HCT116 (cell line): ENCODE results near the gene GNRHR. TPM values are rescaled to one million over a fixed set of nuclear protein-coding genes. Genes with fewer than 3 reads are reported as not detected.

Experiments used
- ATAC-seq: fragments of 200-7000 bp; cut with Tn5 transposase; 2 replicates; pipeline ENCODE4 v1.9.1; 2020; ENCODE audit warnings: mild to moderate bottlenecking, moderate library complexity
- BruUV-seq: library from RNA; stranded (reverse); fragments of 400-500 nt; replicated peaks from 2 replicates; lab custom pipeline; 2021; lab: Mats Ljungman, UMichigan
- CTCF ChIA-PET: fragments of 300-600 bp; sonication (Branson Sonifier 250); formaldehyde crosslinking; loops from one replicate; lab custom pipeline; 2021; ENCODE audit warnings: antibody characterized with exemption; lab: Charles Lee
- POLR2A ChIA-PET: fragments of 300-600, 350-600 bp; sonication (Branson Sonifier 250); formaldehyde crosslinking; loops from one replicate; lab custom pipeline; 2021; ENCODE audit warnings: antibody characterized with exemption; lab: Charles Lee
- RAD21 ChIA-PET, 2 experiments: fragments of 300-600 bp; sonication (Branson Sonifier 250); formaldehyde crosslinking; loops; one replicate each; lab custom pipeline; 2023; ENCODE audit warnings: low total read pairs in 2 of 2; ENCODE audit not compliant: uncharacterized antibody in 2 of 2, unreplicated experiment in 2 of 2, low non-redundant PET in 1 of 2; lab: Charles Lee
- DNase-seq: peaks from one replicate; pipeline ENCODE4 v3.0.0-alpha.2; 2010; ENCODE audit warnings: low read depth, low spot score
- H2AFZ ChIP-seq: fragments of 200-600 bp; shearing (Covaris generic), sonication (generic); 2 replicates; pipeline ENCODE4 v1.6.1; 2017; ENCODE audit warnings: low read depth, mixed run types, mixed read lengths, antibody characterized with exemption, low read length; ENCODE audit not compliant: poor library complexity, severe bottlenecking
- H3K27ac ChIP-seq: 2 replicates; pipeline ENCODE4 v1.5.1; 2012; ENCODE audit warnings: low read depth, low read length
- H3K27me3 ChIP-seq: fragments of 200-600 bp; sonication (generic); 2 replicates; pipeline ENCODE4 v1.6.1; 2016; ENCODE audit warnings: mixed run types, low read length, mixed read lengths; ENCODE audit not compliant: insufficient read depth
- H3K36me3 ChIP-seq, 2 experiments: fragments of 200-500 bp in 1 of 2; fragments of 200-600 bp in 1 of 2; sonication (Bioruptor generic) in 1 of 2; sonication (generic) in 1 of 2; 2 replicates each; pipeline versions ENCODE4 v1.5.1 to v1.6.1; 2014 to 2016; ENCODE audit warnings: low read length in 2 of 2, inconsistent platforms in 1 of 2, mixed read lengths in 1 of 2, mixed run types in 1 of 2; ENCODE audit not compliant: insufficient read depth in 2 of 2, control insufficient read depth in 1 of 2
- H3K4me1 ChIP-seq, 2 experiments: fragments of 200-600 bp in 1 of 2; sonication (generic) in 1 of 2; 2 replicates each; pipeline versions ENCODE4 v1.5.1 to v1.6.1; 2012 to 2017; ENCODE audit warnings: low read length in 2 of 2, inconsistent platforms in 1 of 2, mild to moderate bottlenecking in 1 of 2, mixed read lengths in 1 of 2, mixed run types in 1 of 2, moderate library complexity in 1 of 2; ENCODE audit not compliant: insufficient read depth in 2 of 2, control insufficient read depth in 1 of 2
- H3K4me2 ChIP-seq: fragments of 200-600 bp; sonication (generic); 2 replicates; pipeline ENCODE4 v1.6.1; 2017; ENCODE audit warnings: mixed run types, low read length, mixed read lengths
- H3K4me3 ChIP-seq, 2 experiments: fragments of 200-600 bp in 1 of 2; sonication (generic) in 1 of 2; replicated peaks in 1 of 2; 2 replicates each; pipeline ENCODE4 v1.5.1; 2011 to 2016; ENCODE audit warnings: low read length in 2 of 2, control low read depth in 1 of 2, low read depth in 1 of 2, mild to moderate bottlenecking in 1 of 2, mixed read lengths in 1 of 2, mixed run types in 1 of 2
- H3K79me2 ChIP-seq: fragments of 200-600 bp; sonication (generic); 2 replicates; pipeline ENCODE4 v1.6.1; 2017; ENCODE audit warnings: mild to moderate bottlenecking, mixed run types, low read length, moderate library complexity, mixed read lengths; ENCODE audit not compliant: insufficient read depth
- H3K9ac ChIP-seq: fragments of 200-600 bp; sonication (generic); 2 replicates; pipeline ENCODE4 v1.6.1; 2016; ENCODE audit warnings: low read length, mixed read lengths
- H3K9me2 ChIP-seq: fragments of 200-600 bp; sonication (generic), shearing (Covaris generic); 2 replicates; pipeline ENCODE4 v1.6.1; 2017; ENCODE audit warnings: mixed run types, mild to moderate bottlenecking, moderate library complexity; ENCODE audit not compliant: insufficient read depth
- H3K9me3 ChIP-seq, 2 experiments: fragments of 200-500 bp in 1 of 2; fragments of 200-600 bp in 1 of 2; sonication (Bioruptor generic) in 1 of 2; sonication (generic) in 1 of 2; 2 replicates each; pipeline ENCODE4 v1.6.1; 2014 to 2017; ENCODE audit warnings: low read length in 2 of 2, mixed read lengths in 2 of 2, inconsistent platforms in 1 of 2, low read depth in 1 of 2, mild to moderate bottlenecking in 1 of 2, mixed run types in 1 of 2, moderate library complexity in 1 of 2; ENCODE audit not compliant: control insufficient read depth in 1 of 2, insufficient read depth in 1 of 2
- H4K20me1 ChIP-seq: fragments of 200-600 bp; sonication (generic), shearing (Covaris generic); 2 replicates; pipeline ENCODE4 v1.6.1; 2017; ENCODE audit warnings: mixed run types, mild to moderate bottlenecking, moderate library complexity; ENCODE audit not compliant: insufficient read depth
- ATF3 ChIP-seq: IDR thresholded peaks from 2 replicates; pipeline ENCODE4 v1.6.1; 2012
- CBX3 ChIP-seq: IDR thresholded peaks from 2 replicates; pipeline ENCODE4 v1.6.1; 2012; ENCODE audit warnings: low read depth
- CEBPB ChIP-seq: IDR thresholded peaks from 2 replicates; pipeline ENCODE4 v1.6.1; 2012; ENCODE audit warnings: low read depth
- CTCF ChIP-seq, 3 experiments: fragments of 200-600 bp in 1 of 3; sonication (generic) in 1 of 3; IDR thresholded peaks in 2 of 3; conservative IDR thresholded peaks in 1 of 3; 2 replicates each; pipeline ENCODE4 v1.5.1; 2012 to 2017; ENCODE audit warnings: low read depth in 2 of 3, low read length in 2 of 3, antibody characterized with exemption in 1 of 3, borderline replicate concordance in 1 of 3, control low read depth in 1 of 3, mild to moderate bottlenecking in 1 of 3, mixed read lengths in 1 of 3, mixed run types in 1 of 3, moderate library complexity in 1 of 3; ENCODE audit not compliant: insufficient read depth in 1 of 3
- EGR1 ChIP-seq: IDR thresholded peaks from 2 replicates; pipeline ENCODE4 v1.6.1; 2012; ENCODE audit warnings: low read depth
- ELF1 ChIP-seq: IDR thresholded peaks from 2 replicates; pipeline ENCODE4 v1.6.1; 2012; ENCODE audit warnings: low read depth, borderline replicate concordance
- EZH2 ChIP-seq: fragments of 200-600 bp; sonication (generic); IDR thresholded peaks from 2 replicates; pipeline ENCODE4 v1.6.1; 2017; ENCODE audit warnings: antibody characterized with exemption, mixed run types
- EZH2phosphoT487 ChIP-seq: fragments of 200-600 bp; IDR thresholded peaks from 2 replicates; pipeline ENCODE4 v1.6.1; 2018; ENCODE audit warnings: antibody characterized with exemption, borderline replicate concordance
- JUND ChIP-seq: IDR thresholded peaks from 2 replicates; pipeline ENCODE4 v1.6.1; 2012
- POLR2A ChIP-seq: IDR thresholded peaks from 2 replicates; pipeline ENCODE4 v1.7.0; 2011; ENCODE audit warnings: borderline replicate concordance; ENCODE audit not compliant: insufficient read depth, insufficient read length; ENCODE audit errors: extremely low read depth
- RAD21 ChIP-seq: IDR thresholded peaks from 2 replicates; pipeline ENCODE4 v1.6.1; 2012; ENCODE audit warnings: low read depth, mild to moderate bottlenecking
- SP1 ChIP-seq: IDR thresholded peaks from 2 replicates; pipeline ENCODE4 v1.6.1; 2012; ENCODE audit warnings: low read depth
- SRF ChIP-seq: IDR thresholded peaks from 2 replicates; pipeline ENCODE4 v1.6.1; 2012; ENCODE audit warnings: low read depth
- TCF7L2 ChIP-seq: IDR thresholded peaks from 2 replicates; pipeline ENCODE4 v1.7.0; 2011; ENCODE audit warnings: borderline replicate concordance, inconsistent platforms; ENCODE audit not compliant: insufficient read depth, insufficient read length; ENCODE audit errors: extremely low read depth
- ZFX ChIP-seq: fragments of 450-650 bp; IDR thresholded peaks from 2 replicates; pipeline ENCODE4 v1.6.1; 2017
- ZNF274 ChIP-seq: fragments of 200-500 bp; sonication (Bioruptor generic); IDR thresholded peaks from 2 replicates; pipeline ENCODE4 v1.6.1; 2014; ENCODE audit warnings: mild to moderate bottlenecking, low read depth, low read length, inconsistent platforms
- intact Hi-C: fragments of 100-400 bp; cut with micrococcal nuclease; formaldehyde crosslinking; loops from 2 replicates; pipeline ENCODE4 v1.10.0; 2022
- total RNA-seq: library from RNA; stranded (reverse); gene quantifications from one replicate; pipeline ENCODE4 v1.2.1, GENCODE V29; 2021; ENCODE audit not compliant: unreplicated experiment

GNRHR gene
- total RNA-seq, 1 experiment from 2014 or later: not detected

GRCh38 chr4:67714955-67715354, 39.2 kb downstream of the GNRHR start:
- Histone ChIP-seq H3K4me3 (no peak overlapping the region), H3K4me1 (peaks cover 0 to 35% of the 10 kb centered on the region in 2 experiments; a peak in 2 of 4 replicates), H3K79me2 (peaks cover 6% of the 10 kb centered on the region; the same call in 1 of the 2 replicates), H3K27ac (no peak overlapping the region), H3K9me2 (no peaks in the 10 kb centered on the region), H2AFZ (no peak overlapping the region), H4K20me1 (no peaks in the 10 kb centered on the region), H3K4me2 (no peak overlapping the region), H3K9ac (no peak overlapping the region), H3K27me3 (no peaks in the 10 kb centered on the region), H3K9me3 (no peaks in the 10 kb centered on the region), H3K36me3 (no peaks in the 10 kb centered on the region)
- ATAC-seq: no peak
- TF ChIP-seq CTCF (IDR thresholded peaks at IDR 0.05 in 2 of 3, conservative IDR thresholded peaks at IDR 0.05 in 1 of 3; ENCODE audit: borderline replicate concordance in 1 of 3, insufficient read depth in 1 of 3, low read depth in 2 of 3, low read length in 2 of 3) (peak in 1 of 3 experiments; percentile 25; a peak in 2 of 6 replicates), RAD21 (no peak)
- intact Hi-C loops: no loop called here
- BruUV-seq: no TSS peak
- RAD21 ChIA-PET: no interaction called here
- CTCF ChIA-PET: no interaction called here
- POLR2A ChIA-PET: no interaction called here
- no peak for DNase-seq

GRCh38 chr4:67714248-67714583, 40.0 kb downstream of the GNRHR start:
- peaks cover 13% of the 10 kb centered on the region for H3K79me2 ChIP-seq
- no peak overlapping the region for H3K9ac ChIP-seq
- TF ChIP-seq RAD21 (no peak), ZFX (no peak), ELF1 (no peak), SP1 (no peak), EGR1 (no peak), TCF7L2 (no peak), JUND (no peak), CBX3 (no peak), POLR2A (no peak), ZNF274 (no peak), SRF (no peak), EZH2 (no peak), EZH2phosphoT487 (no peak), CEBPB (no peak), ATF3 (no peak)
- no peaks in the 10 kb centered on the region for H3K27me3 ChIP-seq
- RAD21 ChIA-PET: no interaction called here
- peaks cover 0 to 34% of the 10 kb centered on the region in 2 experiments; a peak in 2 of 4 replicates for H3K4me1 ChIP-seq
- H3K4me3 ChIP-seq: no peak overlapping the region
- POLR2A ChIA-PET: interaction anchor here (3.6 kb wide), 1 partner anchor 13 kb away, joined by 12 read pairs; the partner anchor contains the start of gene UBA6
- no peaks in the 10 kb centered on the region for H3K9me3 ChIP-seq
- no peaks in the 10 kb centered on the region for H4K20me1 ChIP-seq
- peak overlapping the region; percentile 23 for H3K4me2 ChIP-seq
- no peaks in the 10 kb centered on the region for H3K9me2 ChIP-seq
- ATAC-seq: no peak
- no peak overlapping the region for H2AFZ ChIP-seq
- DNase-seq: no peak
- CTCF ChIA-PET: interaction anchor here (1.0 kb wide), 1 partner anchor 13 kb away, joined by 3 read pairs; the partner anchor contains the start of gene UBA6
- H3K36me3 ChIP-seq: no peaks in the 10 kb centered on the region
- no peak overlapping the region for H3K27ac ChIP-seq
- no TSS peak for BruUV-seq
- intact Hi-C loops: no loop called here
